Activated naive CD4-positive, alpha-beta T cell (primary cell): Measurements from ENCODE around the gene CCDC117.

Experiments
- DNase-seq, 4 experiments: peaks; one replicate each; lab custom pipeline; 2025; lab: John Stamatoyannopoulos, UW

CCDC117 gene

DNA sequence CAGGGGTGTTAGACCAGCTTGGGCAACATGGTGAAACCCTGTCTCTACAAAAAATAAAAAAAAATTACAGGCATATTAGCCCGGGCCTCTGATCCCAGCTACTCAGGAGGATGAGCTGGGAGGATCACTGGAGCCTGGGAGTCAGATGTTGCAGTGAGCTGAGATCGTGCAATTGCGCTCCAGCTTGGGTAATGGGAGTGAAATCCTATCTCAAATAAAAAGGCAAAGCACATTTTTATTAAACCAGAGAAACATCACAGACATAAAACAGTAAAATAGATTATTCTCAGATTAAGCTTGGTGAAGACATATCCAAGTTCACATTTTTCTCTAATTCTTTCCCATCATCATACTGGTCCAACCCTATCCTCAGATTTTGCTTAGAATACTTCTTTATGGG is 57.9 kb downstream of the CCDC117 start:
- DNase-seq: no peak

DNA sequence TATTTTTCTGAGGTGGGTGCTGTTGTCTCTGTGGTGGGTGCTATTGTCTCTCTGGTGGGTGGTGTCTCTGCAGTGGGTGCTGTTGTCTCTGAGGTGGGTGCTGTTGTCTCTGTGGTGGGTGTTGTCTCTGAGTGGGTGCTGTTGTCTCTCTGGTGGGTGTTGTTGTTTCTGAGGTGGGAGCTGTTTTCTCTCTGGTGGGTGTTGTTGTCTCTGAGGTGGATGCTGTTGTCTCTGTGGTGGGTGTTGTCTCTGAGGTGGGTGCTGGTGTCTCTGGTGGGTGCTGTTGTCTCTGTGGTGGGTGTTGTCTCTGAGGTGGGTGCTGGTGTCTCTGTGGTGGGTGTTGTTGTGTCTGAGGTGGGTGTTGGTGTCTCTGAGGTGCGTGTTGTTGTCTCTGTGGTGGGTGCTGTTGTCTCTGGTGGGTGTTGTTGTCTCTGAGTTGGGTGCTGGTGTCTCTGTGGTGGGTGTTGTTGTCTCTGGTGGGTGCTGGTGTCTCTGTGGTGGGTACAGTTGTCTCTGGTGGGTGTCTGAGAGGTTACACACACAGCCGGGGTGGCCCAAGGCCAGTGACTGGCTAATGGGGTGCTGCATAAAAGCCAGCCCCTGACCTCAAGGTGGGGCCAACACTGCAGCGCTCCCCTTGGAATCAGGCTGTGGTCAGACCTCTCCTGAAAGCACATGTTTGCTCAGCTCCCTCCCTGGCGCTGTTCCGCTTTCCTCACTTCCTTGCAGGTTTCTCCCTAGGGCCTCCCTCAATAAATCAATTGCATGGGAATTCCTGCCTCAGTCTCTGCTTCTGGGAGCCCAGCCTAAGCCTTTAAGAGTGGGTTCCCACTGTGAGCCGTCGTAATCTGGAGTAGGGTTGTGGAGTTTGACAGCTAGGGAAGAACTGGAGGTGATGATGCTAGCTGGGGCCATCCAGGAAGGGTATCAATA is 58.9 kb downstream of the CCDC117 start:
- no peak for DNase-seq

DNA sequence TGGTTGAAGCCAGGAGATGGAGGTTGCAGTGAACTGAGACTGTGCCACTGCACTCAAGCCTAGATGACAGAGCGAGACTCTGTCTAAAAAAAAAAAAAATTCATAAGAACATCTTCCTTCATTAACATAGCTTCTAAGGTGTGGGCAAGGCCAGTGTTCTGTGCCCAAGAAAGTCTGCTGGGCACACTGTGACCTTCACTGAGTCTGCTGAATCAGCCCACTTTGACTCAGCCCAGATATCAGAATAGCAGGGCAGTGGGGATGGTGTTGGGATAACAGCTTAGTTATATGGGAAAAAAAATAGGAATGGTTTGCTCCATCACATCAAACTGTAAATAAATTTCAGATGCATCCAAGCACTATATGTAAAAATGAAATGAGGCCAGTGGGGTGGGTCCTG is 60.2 kb downstream of the CCDC117 start:
- DNase-seq: no peak

DNA sequence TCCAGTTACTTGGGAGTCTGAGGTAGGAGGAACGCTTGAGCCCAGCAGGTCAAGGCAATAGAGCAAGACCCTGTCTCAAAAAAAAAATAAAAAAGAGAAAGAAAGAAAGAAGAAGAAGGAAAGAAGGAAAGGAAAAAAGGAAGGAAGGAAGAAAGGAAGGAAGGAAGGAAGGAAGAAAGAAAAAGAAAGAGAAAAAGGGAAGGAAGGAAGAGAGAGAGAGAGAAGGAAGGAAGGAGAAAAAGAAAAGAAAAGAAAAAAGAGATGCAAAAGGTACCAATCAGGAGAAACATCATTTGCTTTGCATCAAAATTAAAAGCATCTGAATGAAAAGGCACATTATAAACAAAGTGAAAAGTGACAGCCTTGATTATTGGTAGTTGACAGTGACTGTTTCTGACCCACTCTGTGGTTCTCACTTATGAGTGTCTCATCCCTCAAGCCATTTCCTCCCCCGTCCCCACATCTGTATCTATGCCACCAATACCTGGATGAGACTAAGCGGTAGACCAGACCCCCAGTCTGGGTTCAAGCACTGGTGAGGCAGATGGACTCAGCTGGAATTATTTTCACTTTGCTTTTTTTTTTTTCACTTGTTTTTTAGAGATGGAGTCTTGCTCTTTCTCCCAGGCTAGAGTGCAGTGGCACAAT is 60.9 kb downstream of the CCDC117 start:
- DNase-seq: no peak

DNA sequence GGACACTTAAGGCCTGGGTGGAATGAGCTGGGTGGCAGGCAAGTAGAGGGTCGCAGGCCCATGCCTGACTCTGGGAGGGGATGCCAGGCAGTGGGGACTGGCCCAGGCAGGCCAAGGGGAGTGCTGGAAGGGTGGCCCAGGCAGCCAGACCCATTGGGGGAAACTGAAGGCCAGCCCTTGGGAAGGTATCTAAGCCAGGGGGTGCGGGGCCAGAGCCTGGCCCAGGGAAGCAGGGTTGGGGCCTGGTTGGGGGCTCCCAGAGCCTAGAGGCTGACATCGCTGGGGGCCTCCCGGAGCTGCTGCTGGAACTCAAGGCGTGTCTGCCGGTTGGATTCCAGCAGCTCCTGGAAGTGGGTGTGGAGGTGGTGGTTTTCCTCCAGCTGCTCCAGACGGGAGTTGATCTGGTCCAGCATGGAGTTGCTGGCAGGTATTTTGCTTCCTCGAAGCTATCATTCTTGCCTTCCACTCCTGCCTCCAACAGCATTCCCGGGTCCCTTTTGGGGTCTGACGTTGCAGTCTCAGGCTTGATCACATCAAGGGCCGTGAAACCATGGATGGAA is 63.2 kb downstream of the CCDC117 start:
- DNase-seq: no peak

DNA sequence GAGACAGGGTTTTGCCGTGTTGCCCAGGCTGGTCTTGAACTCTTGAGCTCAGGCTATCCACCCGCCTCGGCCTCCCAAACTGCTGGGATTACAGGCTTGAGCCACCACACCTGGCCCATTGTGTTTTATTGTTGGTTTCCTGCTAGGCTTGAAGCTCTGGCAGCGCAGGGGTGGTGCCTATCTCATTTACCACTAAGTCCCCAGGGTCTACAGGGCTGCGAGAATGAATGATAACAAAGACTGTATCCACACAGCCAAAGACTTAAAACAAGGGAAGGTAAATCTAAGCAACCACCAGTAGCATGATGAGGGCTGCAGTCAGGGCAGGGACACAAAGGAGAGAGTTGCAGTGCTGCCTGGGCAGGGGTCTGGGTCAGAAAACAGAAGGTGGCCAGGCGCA is 65.1 kb downstream of the CCDC117 start:
- DNase-seq: no peak
